Endodermal cell (in vitro differentiated cells): ENCODE measurements around the gene ACOT7. TPM values are rescaled to one million over a fixed set of nuclear protein-coding genes. Genes with fewer than 3 reads are reported as not detected.

ENCODE experiments used
- DNase-seq: peaks from one replicate; pipeline ENCODE4 v3.0.0-alpha.2; 2017
- H3K27ac ChIP-seq: 2 replicates; pipeline ENCODE4 v1.5.1; 2013; ENCODE audit warnings: mild to moderate bottlenecking, low read depth, low read length, moderate library complexity
- H3K27me3 ChIP-seq: 2 replicates; pipeline ENCODE4 v1.6.1; 2013; ENCODE audit warnings: mild to moderate bottlenecking, low read length, moderate library complexity; ENCODE audit not compliant: insufficient read depth, control insufficient read depth, poor library complexity, severe bottlenecking
- H3K36me3 ChIP-seq: 2 replicates; pipeline ENCODE4 v1.7.0; 2013; ENCODE audit warnings: mild to moderate bottlenecking, low read length, moderate library complexity; ENCODE audit not compliant: control insufficient read depth, insufficient read depth
- H3K4me1 ChIP-seq: one replicate; pipeline ENCODE4 v1.7.0; 2013; ENCODE audit warnings: low read length; ENCODE audit not compliant: control insufficient read depth, insufficient read depth
- H3K4me3 ChIP-seq: 2 replicates; pipeline ENCODE4 v1.5.1; 2013; ENCODE audit warnings: mild to moderate bottlenecking, low read length, moderate library complexity
- H3K9ac ChIP-seq: 2 replicates; pipeline ENCODE4 v1.6.1; 2013; ENCODE audit warnings: mild to moderate bottlenecking, low read length, moderate library complexity; ENCODE audit not compliant: poor library complexity, severe bottlenecking; ENCODE audit errors: extremely low read depth
- H3K9me3 ChIP-seq: 2 replicates; pipeline ENCODE4 v1.6.1; 2013; ENCODE audit warnings: mild to moderate bottlenecking, low read length, moderate library complexity; ENCODE audit not compliant: control insufficient read depth
- H3K27ac Mint-ChIP-seq: 2 replicates; pipeline ENCODE4 v1.8.0; 2020; ENCODE audit warnings: mixed read lengths
- H3K27me3 Mint-ChIP-seq: 2 replicates; pipeline ENCODE4 v1.8.0; 2021; ENCODE audit warnings: mild to moderate bottlenecking, mixed read lengths; ENCODE audit not compliant: insufficient read depth
- H3K36me3 Mint-ChIP-seq: 2 replicates; pipeline ENCODE4 v1.8.0; 2020; ENCODE audit warnings: low read depth, mixed read lengths
- H3K4me1 Mint-ChIP-seq: 2 replicates; pipeline ENCODE4 v1.8.0; 2020; ENCODE audit warnings: mixed read lengths
- H3K4me3 Mint-ChIP-seq: 2 replicates; pipeline ENCODE4 v1.8.0; 2020; ENCODE audit warnings: mild to moderate bottlenecking, moderate library complexity, mixed read lengths
- H3K9me3 Mint-ChIP-seq: 2 replicates; pipeline ENCODE4 v1.8.0; 2020; ENCODE audit warnings: mild to moderate bottlenecking, mixed read lengths
- WGBS, 2 experiments: methylation state at CpG; one replicate each; pipeline versions ENCODE4 v1.1.5 to v1.1.7; 2013; ENCODE audit warnings: missing lambda C conversion rate in 2 of 2, mixed read lengths in 1 of 2; ENCODE audit not compliant: insufficient coverage in 1 of 2, insufficient read length in 1 of 2; 5-methylcytosine and 5-hydroxymethylcytosine counted together
- total RNA-seq, 2 donors: library from RNA; stranded (reverse); fragmentation: NEBNext Ultra II Directional in 1 of 2; extraction: Animal tissue kit (Norgen Biotek cat#: 25700) in 1 of 2; gene quantifications; 2 replicates in 1 of 2; 3 replicates in 1 of 2; pipeline ENCODE4 v1.2.1, GENCODE V29; 2021
- TF ChIP-seq, protein P1 (sequence below): fragments of 200-600 bp; sonication (generic); conservative IDR thresholded peaks from 2 replicates; pipeline ENCODE4 v1.5.0; 2021; ENCODE audit warnings: antibody characterized with exemption, mild to moderate bottlenecking

The ACOT7 gene
- total RNA-seq, 2 donors from 2014 or later: 51.3 to 70.7 TPM

DNA sequence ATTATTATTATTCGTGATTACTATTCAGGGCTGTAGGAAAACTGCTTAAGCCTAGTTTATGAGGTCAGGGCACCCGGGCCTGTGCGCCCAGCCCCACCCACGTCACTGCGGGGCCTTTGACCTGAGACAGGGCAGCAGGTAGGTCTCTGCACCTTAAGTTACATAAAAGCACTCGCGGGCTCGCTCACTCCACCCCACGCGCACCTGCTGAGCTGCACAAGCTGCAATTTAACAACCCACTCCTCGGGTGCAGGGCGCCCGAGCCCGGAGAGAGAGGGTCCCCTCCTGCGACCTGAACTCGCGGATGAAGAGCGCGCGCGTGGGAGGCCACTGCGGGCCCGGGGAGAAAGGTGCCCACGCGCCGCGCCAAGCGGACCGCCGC is 158.3 kb downstream of the ACOT7 start:
- peak overlapping the region; percentile 94 for H3K27ac Mint-ChIP-seq
- no peaks in the 10 kb centered on the region for H3K9me3 Mint-ChIP-seq
- H3K4me3 Mint-ChIP-seq: peak overlapping the region; percentile 87
- H3K36me3 Mint-ChIP-seq: peaks cover 29% of the 10 kb centered on the region
- Histone ChIP-seq H3K9me3 (no peaks in the 10 kb centered on the region), H3K27me3 (peaks cover 5% of the 10 kb centered on the region), H3K9ac (peak overlapping the region; percentile 88), H3K36me3 (peaks cover 38% of the 10 kb centered on the region), H3K4me1 (peaks cover under 1% of the 10 kb centered on the region), H3K4me3 (peak overlapping the region; percentile 97), H3K27ac (no peak overlapping the region)
- no peak for DNase-seq
- peaks cover 4% of the 10 kb centered on the region for H3K4me1 Mint-ChIP-seq
- TF ChIP-seq, protein P1, sequence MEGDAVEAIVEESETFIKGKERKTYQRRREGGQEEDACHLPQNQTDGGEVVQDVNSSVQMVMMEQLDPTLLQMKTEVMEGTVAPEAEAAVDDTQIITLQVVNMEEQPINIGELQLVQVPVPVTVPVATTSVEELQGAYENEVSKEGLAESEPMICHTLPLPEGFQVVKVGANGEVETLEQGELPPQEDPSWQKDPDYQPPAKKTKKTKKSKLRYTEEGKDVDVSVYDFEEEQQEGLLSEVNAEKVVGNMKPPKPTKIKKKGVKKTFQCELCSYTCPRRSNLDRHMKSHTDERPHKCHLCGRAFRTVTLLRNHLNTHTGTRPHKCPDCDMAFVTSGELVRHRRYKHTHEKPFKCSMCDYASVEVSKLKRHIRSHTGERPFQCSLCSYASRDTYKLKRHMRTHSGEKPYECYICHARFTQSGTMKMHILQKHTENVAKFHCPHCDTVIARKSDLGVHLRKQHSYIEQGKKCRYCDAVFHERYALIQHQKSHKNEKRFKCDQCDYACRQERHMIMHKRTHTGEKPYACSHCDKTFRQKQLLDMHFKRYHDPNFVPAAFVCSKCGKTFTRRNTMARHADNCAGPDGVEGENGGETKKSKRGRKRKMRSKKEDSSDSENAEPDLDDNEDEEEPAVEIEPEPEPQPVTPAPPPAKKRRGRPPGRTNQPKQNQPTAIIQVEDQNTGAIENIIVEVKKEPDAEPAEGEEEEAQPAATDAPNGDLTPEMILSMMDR: no peak
- peaks cover 17% of the 10 kb centered on the region for H3K27me3 Mint-ChIP-seq
- 0% methylated on average over 5 to 30 of the region's 30 CpGs for WGBS, 2 experiments

- H3K27ac Mint-ChIP-seq: peak overlapping the region; percentile 94
- H3K9me3 ChIP-seq: no peaks in the 10 kb centered on the region
Measured at GRCh38 chr1:6234502-6235295, 158.9 kb downstream of the ACOT7 start.

DNA sequence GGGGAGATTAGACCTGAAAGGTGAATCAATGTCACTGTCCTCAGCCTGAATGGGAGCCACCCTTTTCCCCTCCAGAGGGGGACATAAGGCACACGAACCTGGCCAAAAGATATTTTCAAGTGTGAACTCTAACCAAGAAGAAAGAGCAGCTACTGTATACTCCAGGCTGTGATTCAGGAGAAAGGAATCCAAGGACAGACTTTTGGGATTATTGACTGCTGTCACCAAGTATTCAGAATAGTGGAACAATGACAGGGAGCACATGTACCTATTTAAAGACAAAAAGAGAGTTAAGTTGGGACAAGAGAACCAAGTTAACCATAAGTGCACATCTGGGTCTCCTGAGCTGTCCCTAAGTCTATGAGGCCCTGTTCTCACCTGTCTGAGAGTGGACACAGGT is 160.2 kb downstream of the ACOT7 start:
- no peaks in the 10 kb centered on the region for H3K9me3 ChIP-seq
- no peaks in the 10 kb centered on the region for H3K27me3 Mint-ChIP-seq
- DNase-seq: no peak
- 74 to 91% methylated on average over 1 of the region's 1 CpG for WGBS, 2 experiments
- H3K27me3 ChIP-seq: no peaks in the 10 kb centered on the region
- peaks cover 4% of the 10 kb centered on the region for H3K4me1 Mint-ChIP-seq
- no peaks in the 10 kb centered on the region for H3K4me1 ChIP-seq
- H3K9me3 Mint-ChIP-seq: no peaks in the 10 kb centered on the region
- H3K36me3 Mint-ChIP-seq: peaks cover 36% of the 10 kb centered on the region
- no peak overlapping the region for H3K4me3 ChIP-seq
- no peak overlapping the region for H3K27ac Mint-ChIP-seq
- H3K9ac ChIP-seq: no peak overlapping the region
- H3K36me3 ChIP-seq: peaks cover 50% of the 10 kb centered on the region
- no peak overlapping the region for H3K27ac ChIP-seq
- no peak overlapping the region for H3K4me3 Mint-ChIP-seq
- TF ChIP-seq, protein P1: no peak

More at GRCh38 chr1:6234502-6235295, 158.9 kb downstream of the ACOT7 start:
- peaks cover 11% of the 10 kb centered on the region for H3K27me3 Mint-ChIP-seq
- H3K4me3 ChIP-seq: peak overlapping the region; percentile 97
- DNase-seq: no peak
- H3K4me1 ChIP-seq: no peaks in the 10 kb centered on the region
- H3K4me3 Mint-ChIP-seq: peak overlapping the region; percentile 87
- H3K9ac ChIP-seq: peak overlapping the region; percentile 88
- 51 to 56% methylated on average over 19 to 20 of the region's 20 CpGs for WGBS, 2 experiments
- peaks cover 32% of the 10 kb centered on the region for H3K36me3 Mint-ChIP-seq
- no peaks in the 10 kb centered on the region for H3K27me3 ChIP-seq
- H3K27ac ChIP-seq: no peak overlapping the region
- no peaks in the 10 kb centered on the region for H3K9me3 Mint-ChIP-seq
- peaks cover 4% of the 10 kb centered on the region for H3K4me1 Mint-ChIP-seq
- H3K36me3 ChIP-seq: peaks cover 44% of the 10 kb centered on the region
- TF ChIP-seq, protein P1: no peak
